ENCODE results near the gene VPS37B.
"Not testable (repeated sequence)": the region's sequence is repeated elsewhere in the genome, so short reads cannot be mapped to it uniquely, and the experiment has no call there.

Gene VPS37B, protein sequence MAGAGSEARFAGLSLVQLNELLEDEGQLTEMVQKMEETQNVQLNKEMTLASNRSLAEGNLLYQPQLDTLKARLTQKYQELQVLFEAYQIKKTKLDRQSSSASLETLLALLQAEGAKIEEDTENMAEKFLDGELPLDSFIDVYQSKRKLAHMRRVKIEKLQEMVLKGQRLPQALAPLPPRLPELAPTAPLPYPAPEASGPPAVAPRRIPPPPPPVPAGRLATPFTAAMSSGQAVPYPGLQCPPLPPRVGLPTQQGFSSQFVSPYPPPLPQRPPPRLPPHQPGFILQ

GRCh38 chr12:122895704-122896636, at the start of gene VPS37B:
Gene VPS37B (minus strand): TSS chr12:122896124. CDS start chr12:122896062, 62 bp downstream.
- DNase-seq (ENCODE audit: low read depth in 1 of 2, low spot score in 1 of 2), result peak; percentile 75 to 79

DNA sequence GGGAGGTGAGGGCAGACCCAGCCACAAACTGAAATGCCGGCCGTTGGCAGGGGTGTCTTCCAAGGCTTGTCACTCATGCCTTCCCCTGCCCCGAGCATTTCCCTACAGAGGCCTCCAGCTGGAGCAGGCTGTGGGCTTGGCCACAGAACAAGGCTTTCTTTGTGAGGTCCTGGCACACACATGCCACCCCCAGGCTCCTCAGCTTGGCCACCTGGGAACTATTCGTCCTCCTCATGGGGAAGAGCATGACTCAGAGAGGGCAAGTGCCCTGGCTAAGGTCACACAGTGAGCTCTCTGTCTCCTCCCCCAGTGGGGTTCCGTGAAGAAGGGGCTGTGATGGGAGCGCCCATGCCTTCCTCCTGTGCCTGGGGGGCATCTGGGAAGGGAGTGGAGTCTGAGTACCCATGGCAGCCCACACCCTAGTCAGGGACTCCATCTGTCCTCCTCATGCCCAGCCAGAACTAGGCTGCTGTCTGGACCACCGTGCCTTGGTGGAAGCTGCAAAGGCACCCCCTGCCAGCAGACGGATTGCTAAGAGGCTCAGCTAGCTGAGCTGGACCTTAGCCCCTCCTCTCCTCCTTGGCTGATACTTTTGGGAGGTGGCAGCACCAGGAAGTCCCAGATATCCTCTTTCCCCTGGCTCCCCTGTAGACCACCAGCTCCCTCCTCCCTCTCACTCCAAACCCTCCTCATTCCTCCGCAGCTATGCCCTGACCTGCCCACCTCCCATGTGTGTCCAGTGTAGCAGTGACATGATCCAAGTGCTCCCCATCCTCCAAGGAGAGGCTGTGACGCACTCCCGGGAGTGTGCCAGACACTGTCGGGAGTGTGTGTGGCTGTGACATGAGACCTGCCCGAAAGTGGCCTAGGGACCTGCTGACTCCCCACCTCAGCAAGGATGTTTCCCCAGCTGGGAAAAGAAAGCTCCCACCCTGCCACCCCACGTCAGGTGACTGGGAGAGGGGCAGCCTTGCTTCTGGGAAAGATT, 49.0 kb upstream of the VPS37B start:
- no peak for DNase-seq (ENCODE audit: low read depth in 1 of 2, low spot score in 1 of 2)

DNA sequence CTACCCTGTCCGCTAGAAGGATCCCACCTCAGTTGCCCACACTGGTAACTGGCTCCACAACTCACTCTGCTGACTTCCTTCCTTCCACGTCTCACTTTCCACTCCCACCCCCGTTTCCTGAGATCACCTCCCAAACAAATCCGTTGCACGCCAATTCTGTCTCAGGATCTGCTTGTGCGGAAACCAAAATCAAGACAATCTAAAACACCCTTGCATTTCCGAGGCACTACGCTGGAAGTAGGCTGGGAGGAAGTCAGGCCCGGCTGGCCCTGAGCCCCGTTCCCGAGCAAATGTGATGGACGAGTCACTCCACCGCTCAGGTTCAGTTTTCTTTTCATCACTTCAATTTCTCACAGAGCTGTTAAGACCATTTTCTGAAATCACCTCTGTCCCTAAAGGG, 47.3 kb upstream of the VPS37B start:
- DNase-seq (ENCODE audit: low read depth in 1 of 2, low spot score in 1 of 2), result no peak

- no peak for DNase-seq (ENCODE audit: low read depth in 1 of 2, low spot score in 1 of 2)
Measured at GRCh38 chr12:122942637-122943036, 46.7 kb upstream of the VPS37B start.

DNA sequence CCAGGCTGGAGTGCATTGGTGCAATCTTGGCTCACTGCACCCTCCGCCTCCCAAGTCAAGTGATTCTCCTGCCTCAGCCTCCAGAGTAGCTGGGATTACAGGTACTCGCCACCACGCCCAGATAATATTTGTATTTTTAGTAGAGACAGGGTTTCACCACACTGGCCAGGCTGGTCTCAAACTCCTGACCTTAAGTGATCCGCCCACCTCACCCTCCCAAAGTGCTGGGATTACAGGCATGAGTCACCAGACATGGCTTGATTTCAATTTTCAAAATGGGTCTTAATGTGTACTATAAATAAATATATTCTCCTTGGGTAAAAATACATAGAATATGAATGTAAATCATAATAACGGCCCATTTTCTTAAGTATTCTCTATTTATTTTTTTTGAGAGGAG, 45.4 kb upstream of the VPS37B start:
- DNase-seq (ENCODE audit: low read depth in 1 of 2, low spot score in 1 of 2), result not testable (repeated sequence)

DNA sequence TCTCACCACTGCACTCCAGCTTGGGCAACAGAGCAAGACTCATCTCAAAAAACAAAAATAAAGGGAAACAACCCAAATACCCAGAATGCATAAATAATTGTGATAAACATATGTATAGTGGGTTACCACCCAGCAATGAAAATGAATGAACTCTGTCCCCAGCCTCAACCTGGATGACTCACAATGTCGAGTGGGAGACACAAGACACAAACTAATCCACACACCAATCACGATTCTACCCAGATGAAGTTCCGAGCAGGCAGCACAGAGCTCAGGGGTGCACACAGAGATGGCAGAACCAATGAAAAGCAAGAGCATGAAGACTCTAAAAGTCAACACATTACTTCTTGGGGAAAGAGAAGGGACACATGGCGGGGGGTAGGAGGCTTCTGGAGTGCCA, 43.2 kb upstream of the VPS37B start:
- no peak for DNase-seq (ENCODE audit: low read depth in 1 of 2, low spot score in 1 of 2)

DNA sequence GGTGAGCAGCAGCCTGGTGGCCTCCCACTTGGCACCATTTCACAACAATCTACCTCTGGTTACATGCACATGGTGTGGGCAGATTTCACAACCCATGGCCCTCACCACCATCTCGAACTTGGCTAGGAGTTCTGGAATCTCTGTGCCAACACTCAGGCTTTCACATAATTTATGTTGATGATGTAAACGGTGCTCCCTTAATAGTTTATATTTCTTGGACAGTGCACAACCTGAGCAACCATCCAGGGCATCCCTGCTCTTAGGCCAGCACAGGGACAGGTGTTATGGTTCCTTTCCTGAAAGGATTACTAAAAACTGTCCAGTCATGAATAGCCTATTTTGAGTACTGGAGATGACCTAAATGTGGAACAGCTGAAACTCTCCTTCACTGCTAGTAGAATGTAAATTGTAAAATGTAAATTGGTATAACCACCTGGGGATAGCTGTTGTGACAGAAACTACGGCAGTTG, 41.7 kb upstream of the VPS37B start:
- DNase-seq (ENCODE audit: low read depth in 1 of 2, low spot score in 1 of 2), result no peak

DNA sequence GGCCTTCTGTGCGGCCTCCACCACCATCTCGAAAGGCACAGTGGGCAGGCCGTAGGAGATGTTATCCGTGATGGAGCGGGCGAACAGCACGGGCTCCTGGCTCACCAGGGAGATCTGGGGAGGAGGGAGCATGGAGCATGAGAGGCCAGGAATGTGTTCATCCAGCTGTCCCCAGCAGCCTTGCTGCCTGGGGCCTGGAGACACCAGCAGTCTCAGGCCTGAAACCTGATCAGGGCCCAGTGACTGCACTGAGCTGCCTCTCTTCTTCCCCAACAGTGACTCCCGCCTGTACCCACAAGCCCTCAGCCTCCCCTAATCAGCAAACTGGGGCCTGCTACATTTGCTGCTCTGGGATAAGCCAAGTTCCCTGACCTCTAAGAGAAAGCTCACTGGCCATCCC, 39.4 kb upstream of the VPS37B start:
- DNase-seq (ENCODE audit: low read depth in 1 of 2, low spot score in 1 of 2), result no peak

- DNase-seq (ENCODE audit: low read depth in 1 of 2, low spot score in 1 of 2), result no peak
Measured at GRCh38 chr12:122934722-122935121, 38.8 kb upstream of the VPS37B start.

- DNase-seq (ENCODE audit: low read depth in 1 of 2, low spot score in 1 of 2), result no peak
Measured at GRCh38 chr12:122932207-122932606, 36.3 kb upstream of the VPS37B start.

- no peak for DNase-seq (ENCODE audit: low read depth in 1 of 2, low spot score in 1 of 2)
Measured at GRCh38 chr12:122929812-122930211, 33.9 kb upstream of the VPS37B start.

DNA sequence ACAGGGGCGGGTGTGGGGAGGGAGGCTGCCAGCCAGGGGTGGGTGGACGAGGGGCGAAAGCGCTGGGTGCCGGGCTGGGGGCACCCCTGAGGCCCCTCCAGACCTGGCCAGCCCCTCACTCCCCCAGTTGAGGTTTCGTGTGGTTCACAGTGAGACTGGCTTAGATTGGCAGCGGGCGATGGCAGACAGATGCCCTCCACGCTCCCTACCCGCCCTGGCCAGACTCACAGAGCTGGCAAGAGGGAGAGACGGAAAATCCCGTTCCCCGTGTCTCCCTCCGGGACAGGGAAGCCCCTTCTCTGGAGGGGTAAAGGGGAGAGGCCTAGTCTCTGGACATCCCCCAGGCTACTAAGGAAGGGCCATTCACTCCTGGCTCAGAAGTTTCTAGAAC, 33.2 kb upstream of the VPS37B start:
- DNase-seq (ENCODE audit: low read depth in 1 of 2, low spot score in 1 of 2), result no peak

GRCh38 chr12:122928404-122929147, 32.7 kb upstream of the VPS37B start:
- DNase-seq (ENCODE audit: low read depth in 1 of 2, low spot score in 1 of 2), result no peak

DNA sequence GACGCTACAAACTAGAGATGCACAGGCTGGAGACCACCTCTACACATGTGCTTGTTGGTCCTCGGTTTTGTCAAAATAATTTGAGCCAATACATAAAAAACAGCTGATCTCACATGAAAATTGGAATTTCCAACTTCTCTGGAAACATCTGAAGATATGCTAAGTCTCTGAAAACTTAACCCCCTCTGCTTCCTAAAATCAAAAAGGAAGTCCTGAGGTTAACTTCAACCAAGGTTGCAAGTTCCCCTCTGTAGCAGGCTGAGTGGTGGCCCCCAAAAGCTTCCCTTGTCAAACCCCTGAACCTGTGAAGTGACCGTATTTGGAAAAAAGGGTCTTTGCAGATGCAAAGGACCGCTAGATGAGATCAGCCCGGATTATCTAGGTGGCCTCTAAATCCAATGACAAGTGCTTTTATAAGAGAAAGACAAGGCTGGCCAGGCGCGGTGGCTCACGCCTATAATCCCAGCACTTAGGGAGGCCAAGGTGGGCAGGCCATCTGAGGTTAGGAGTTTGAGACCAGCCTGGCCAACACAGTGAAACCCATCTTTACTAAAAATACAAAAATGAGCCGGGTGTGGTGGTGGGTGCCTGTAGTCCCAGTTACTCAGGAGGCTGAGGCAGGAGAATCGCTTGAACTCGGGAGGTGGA, 32.0 kb upstream of the VPS37B start:
- no peak for DNase-seq (ENCODE audit: low read depth in 1 of 2, low spot score in 1 of 2)

DNA sequence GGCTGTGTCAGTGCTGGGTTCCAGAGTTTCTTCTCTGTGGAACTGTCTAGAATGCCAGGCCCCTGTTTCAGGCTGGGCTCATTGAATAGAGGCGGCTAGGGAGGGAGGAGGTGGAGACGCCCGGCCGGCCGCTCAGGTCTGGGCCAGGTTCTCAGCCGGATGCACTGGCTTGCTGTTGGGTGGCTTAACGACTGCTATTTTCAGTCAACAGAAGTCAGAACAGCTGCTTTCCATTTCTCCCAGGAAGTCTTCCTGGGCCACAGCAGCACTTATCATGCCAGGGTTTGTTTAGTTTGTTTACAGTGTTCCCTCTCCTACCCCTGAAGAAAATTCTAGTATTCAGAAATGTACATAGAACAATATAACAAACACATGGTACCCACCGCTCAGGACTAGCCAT, 26.0 kb upstream of the VPS37B start:
- DNase-seq (ENCODE audit: low read depth in 1 of 2, low spot score in 1 of 2), result no peak

GRCh38 chr12:122920687-122921086, 24.8 kb upstream of the VPS37B start:
- DNase-seq (ENCODE audit: low read depth in 1 of 2, low spot score in 1 of 2), result no peak

GRCh38 chr12:122918827-122919226, 22.9 kb upstream of the VPS37B start:
- no peak for DNase-seq (ENCODE audit: low read depth in 1 of 2, low spot score in 1 of 2)

DNA sequence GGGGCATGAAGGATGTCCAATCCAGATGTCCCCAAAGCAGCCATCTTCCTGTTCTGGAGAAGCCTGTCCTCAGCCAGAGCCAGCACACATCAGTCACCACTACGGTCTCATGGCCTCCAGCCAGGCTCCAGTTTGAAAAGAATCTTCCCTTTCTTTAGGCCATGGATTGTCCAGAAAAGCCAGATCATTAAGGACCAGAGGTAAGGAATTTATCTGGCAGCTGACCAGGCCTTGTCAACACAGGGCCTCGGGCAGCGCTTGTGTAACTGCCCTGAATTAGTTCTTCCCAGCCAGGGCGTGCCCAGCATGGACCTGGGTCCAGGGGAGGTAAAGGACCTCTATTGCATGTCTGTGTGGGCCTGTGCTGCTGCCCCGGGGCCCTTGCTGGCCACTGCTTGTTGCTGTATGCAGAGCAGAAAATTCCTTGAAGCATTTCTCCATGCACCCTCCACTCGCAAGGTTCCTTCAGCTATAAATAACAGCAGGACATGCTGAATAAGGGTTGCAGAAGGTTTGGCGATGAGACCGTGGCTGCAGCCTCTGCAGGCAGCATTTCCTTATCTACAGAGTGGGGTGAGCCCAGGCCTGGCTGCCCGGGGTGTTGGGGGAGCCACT, 21.7 kb upstream of the VPS37B start:
- DNase-seq (ENCODE audit: low read depth in 1 of 2, low spot score in 1 of 2), result no peak
